Heart left ventricle (tissue), 16 donors: ENCODE measurements around the gene GNG7. TPM values are rescaled to one million over a fixed set of nuclear protein-coding genes. Genes with fewer than 3 reads are reported as not detected.

Source experiments
- ATAC-seq, 4 donors: fragments of 200-7000 bp; cut with Tn5 transposase; one replicate each; pipeline ENCODE4 v1.9.1; 2020 to 2022; ENCODE audit warnings: moderate library complexity in 4 of 4, mild to moderate bottlenecking in 3 of 4, moderate number of reproducible peaks in 1 of 4
- DNase-seq, 5 donors: peaks; one replicate each; pipeline ENCODE4 v3.0.0-alpha.2; 2020
- H3K27ac ChIP-seq, 12 donors: fragments of 200-600 bp; sonication (generic) in 4 of 12; one replicate each; pipeline versions ENCODE4 v1.5.0 to v1.8.0; 2016 to 2022; ENCODE audit warnings: mild to moderate bottlenecking in 2 of 12
- H3K27me3 ChIP-seq, 9 donors: fragments of 200-600 bp; sonication (generic) in 2 of 9; one replicate each; pipeline versions ENCODE4 v1.5.1 to v1.8.0; 2016 to 2022; ENCODE audit warnings: mild to moderate bottlenecking in 3 of 9
- H3K36me3 ChIP-seq, 9 donors: fragments of 200-600 bp; sonication (generic) in 2 of 9; one replicate each; pipeline versions ENCODE4 v1.5.0 to v1.8.0; 2018 to 2022; ENCODE audit warnings: mild to moderate bottlenecking in 2 of 9
- H3K4me1 ChIP-seq, 12 donors: fragments of 200-600 bp; sonication (generic) in 4 of 12; one replicate each; pipeline versions ENCODE4 v1.5.0 to v1.8.0; 2016 to 2022; ENCODE audit warnings: mild to moderate bottlenecking in 3 of 12
- H3K4me3 ChIP-seq, 12 donors: fragments of 200-600 bp; sonication (generic) in 4 of 12; one replicate each; pipeline versions ENCODE4 v1.5.0 to v1.8.0; 2017 to 2022; ENCODE audit warnings: mild to moderate bottlenecking in 9 of 12, moderate library complexity in 4 of 12
- H3K9me3 ChIP-seq, 12 donors: fragments of 200-600 bp; sonication (generic) in 4 of 12; one replicate each; pipeline versions ENCODE4 v1.5.0 to v1.8.0; 2016 to 2022; ENCODE audit warnings: mild to moderate bottlenecking in 1 of 12
- POLR2A ChIP-seq, 2 donors: fragments of 450-650 bp; IDR thresholded peaks; one replicate each; pipeline ENCODE4 v1.6.1; 2017; ENCODE audit warnings: antibody characterized with exemption in 2 of 2, mild to moderate bottlenecking in 2 of 2, moderate library complexity in 2 of 2
- WGBS, 4 donors: extraction: QIAGEN DNeasy Blood & Tissue Kit in 2 of 4; methylation state at CpG; one replicate each; pipeline versions ENCODE4 v1.1.5 to v1.1.7; 2013 to 2018; 5-methylcytosine and 5-hydroxymethylcytosine counted together
- intact Hi-C, 10 donors: fragments of 100-400 bp; cut with DNase I; formaldehyde crosslinking; loops; one replicate each; pipeline versions ENCODE4 v1.11.1 to v1.14.2; 2022
- polyA plus RNA-seq, 2 donors: library from polyadenylated mRNA; stranded (reverse); fragments of 200-250 nt; gene quantifications; one replicate each; pipeline ENCODE4 v1.2.3, GENCODE V29; 2013
- total RNA-seq, 9 donors: library from RNA; depleted of rRNA in 2 of 9; stranded (reverse); fragments of >200 nt in 2 of 9; fragmentation: NEBNext Ultra II Directional in 3 of 9; extraction: Animal tissue kit (Norgen Biotek cat#: 25700) in 3 of 9; gene quantifications; one replicate each; pipeline versions ENCODE4 v1.1.0 to v1.2.4, GENCODE V29; 2016 to 2023
- TF ChIP-seq, protein P1 (sequence below), 12 donors: fragments of 200-600 bp; sonication (generic) in 4 of 12; IDR thresholded peaks; one replicate each; pipeline versions ENCODE4 v1.5.0 to v1.8.0; 2018 to 2022; ENCODE audit warnings: antibody characterized with exemption in 12 of 12, mild to moderate bottlenecking in 5 of 12
- donor health status: ischemic (EF 13 %, LVEDD 7.1; RV severe dilation, severe dysfunction).
- donor health status: healthy with polysubstance abuse.
- donor health status: DM: no; HTN: yes; CAD: no.
- donor health status: DM: no; HTN: no; CAD: no.
- donor health status: ischemic (EF 25% LVEDD 6.9; RV normal size, moderate dysfunction).
- donor health status: ischemic (EF 25% LVEDD 5.7; RV mildly dilated, moderate dysfunction).
- donor health status: healthy.
- donor health status: DM: yes; HTN: yes; CAD: no.
- donor health status: ischemic (EF 35%, LVEDD 5.7; RV mildly dilated, moderate dysfunction).
- donor health status: nonischemic (EF 11% LVEDD 7.7; RV severe dilation, severe dysfunction).
- donor health status: DM: yes; HTN: yes; CAD: no.
- donor health status: PGD.
- donor health status: ischemic (EF 29% LVEDD 5.4; RV normal size, mild dysfunction).
- donor health status: nonischemic (EF 23%, LVEDD 6.1; RV moderate dilation, normal function).

GNG7 gene
- total and polyA plus RNA-seq, 11 donors: 11.7 to 46.4 (median 24.0) TPM

DNA sequence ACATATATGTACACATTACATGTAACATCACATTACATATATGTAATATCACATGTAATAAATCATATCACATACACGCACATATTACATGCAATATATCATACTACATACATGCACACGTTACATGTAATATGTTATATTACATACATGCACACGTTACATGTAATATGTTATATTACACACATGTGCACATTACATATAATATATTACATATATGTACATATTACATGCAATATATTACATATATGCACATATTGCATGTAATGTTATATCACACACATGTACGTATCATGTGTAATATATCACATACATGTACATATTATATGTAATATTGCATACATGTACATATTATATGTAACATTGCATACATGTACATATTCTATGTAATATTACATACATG, 149.0 kb downstream of the GNG7 start:
- TF ChIP-seq, protein P1, sequence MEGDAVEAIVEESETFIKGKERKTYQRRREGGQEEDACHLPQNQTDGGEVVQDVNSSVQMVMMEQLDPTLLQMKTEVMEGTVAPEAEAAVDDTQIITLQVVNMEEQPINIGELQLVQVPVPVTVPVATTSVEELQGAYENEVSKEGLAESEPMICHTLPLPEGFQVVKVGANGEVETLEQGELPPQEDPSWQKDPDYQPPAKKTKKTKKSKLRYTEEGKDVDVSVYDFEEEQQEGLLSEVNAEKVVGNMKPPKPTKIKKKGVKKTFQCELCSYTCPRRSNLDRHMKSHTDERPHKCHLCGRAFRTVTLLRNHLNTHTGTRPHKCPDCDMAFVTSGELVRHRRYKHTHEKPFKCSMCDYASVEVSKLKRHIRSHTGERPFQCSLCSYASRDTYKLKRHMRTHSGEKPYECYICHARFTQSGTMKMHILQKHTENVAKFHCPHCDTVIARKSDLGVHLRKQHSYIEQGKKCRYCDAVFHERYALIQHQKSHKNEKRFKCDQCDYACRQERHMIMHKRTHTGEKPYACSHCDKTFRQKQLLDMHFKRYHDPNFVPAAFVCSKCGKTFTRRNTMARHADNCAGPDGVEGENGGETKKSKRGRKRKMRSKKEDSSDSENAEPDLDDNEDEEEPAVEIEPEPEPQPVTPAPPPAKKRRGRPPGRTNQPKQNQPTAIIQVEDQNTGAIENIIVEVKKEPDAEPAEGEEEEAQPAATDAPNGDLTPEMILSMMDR (IDR thresholded peaks at IDR 0.05): no peak
- TF ChIP-seq POLR2A (IDR thresholded peaks at IDR 0.05): no peak
- intact Hi-C loops: no loop called here
- Histone ChIP-seq H3K4me3 (no peak overlapping the region), H3K36me3 (no peaks in the 10 kb centered on the region), H3K9me3 (no peaks in the 10 kb centered on the region), H3K4me1 (peaks cover 0 to 48% (median 15%) of the 10 kb centered on the region in 12 donors), H3K27me3 (no peaks in the 10 kb centered on the region), H3K27ac (peak overlapping the region in 1 of 12 donors; percentile 85)
- DNase-seq: no peak
- ATAC-seq: no peak
- WGBS, 4 donors: 63 to 89% (median 80%) methylated on average over 4 of the region's 4 CpGs

DNA sequence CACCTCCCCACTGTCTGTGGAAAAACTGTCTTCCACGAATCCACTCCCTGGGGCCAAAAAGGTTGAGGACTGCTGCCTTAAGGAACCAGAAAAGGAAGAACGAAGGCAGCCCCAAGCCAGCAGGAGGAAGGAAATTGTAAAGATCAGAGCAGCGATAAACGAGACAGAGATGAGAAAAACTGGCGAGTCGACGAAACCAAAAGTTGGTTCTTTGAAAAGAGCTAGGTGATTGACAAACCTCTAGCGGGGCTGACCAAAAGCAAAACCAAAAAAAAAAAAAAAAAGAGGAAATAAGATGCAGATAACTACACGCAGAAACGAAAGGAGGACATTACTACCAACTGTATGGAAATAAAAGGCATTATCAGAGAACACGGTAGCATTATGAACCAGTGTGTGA, 149.6 kb downstream of the GNG7 start:
- Histone ChIP-seq H3K27me3 (no peaks in the 10 kb centered on the region), H3K27ac (peak overlapping the region in 6 of 12 donors; percentile 22 to 85 (median 36)), H3K4me3 (peak overlapping the region in 8 of 12 donors; percentile 0 to 39 (median 20)), H3K36me3 (no peaks in the 10 kb centered on the region), H3K9me3 (no peaks in the 10 kb centered on the region), H3K4me1 (peaks cover 0 to 48% (median 15%) of the 10 kb centered on the region in 12 donors)
- DNase-seq (peak in 1 of 5 donors; percentile 33), ATAC-seq (peak in 1 of 4 donors; percentile 44)
- intact Hi-C loops: no loop called here
- WGBS, 4 donors: 25 to 45% (median 36%) methylated on average over 11 of the region's 11 CpGs
- no peak for TF ChIP-seq POLR2A (IDR thresholded peaks at IDR 0.05)
- TF ChIP-seq, protein P1 (IDR thresholded peaks at IDR 0.05): no peak

DNA sequence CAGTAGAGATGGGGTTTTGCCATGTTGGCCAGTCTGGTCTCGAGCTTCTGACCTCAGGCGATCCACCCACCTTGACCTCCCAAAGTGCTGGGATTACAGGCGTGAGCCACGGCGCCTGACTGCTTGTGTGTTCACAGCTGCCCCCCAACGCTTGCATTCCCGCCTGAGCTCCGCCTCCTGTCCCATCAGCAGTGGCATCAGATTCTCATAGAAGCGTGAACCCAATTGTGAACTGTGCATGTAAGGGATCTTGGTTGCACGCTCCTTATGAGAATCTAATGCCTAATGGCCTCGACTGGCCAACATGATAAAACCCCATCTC, 150.7 kb downstream of the GNG7 start:
- TF ChIP-seq, protein P1 (IDR thresholded peaks at IDR 0.05): no peak
- TF ChIP-seq POLR2A (IDR thresholded peaks at IDR 0.05): no peak
- intact Hi-C loops: no loop called here
- H3K27me3 ChIP-seq: no peaks in the 10 kb centered on the region
- no peaks in the 10 kb centered on the region for H3K36me3 ChIP-seq
- DNase-seq (no peak), ATAC-seq (no peak)
- H3K4me3 ChIP-seq: no peak overlapping the region
- H3K27ac ChIP-seq: peak overlapping the region in 1 of 12 donors; percentile 85
- no peaks in the 10 kb centered on the region for H3K9me3 ChIP-seq
- H3K4me1 ChIP-seq: peaks cover 3 to 54% (median 18%) of the 10 kb centered on the region in 12 donors
- whole genome bisulfite sequencing, 4 donors: 92 to 97% (median 95%) methylated on average over 11 of the region's 11 CpGs

DNA sequence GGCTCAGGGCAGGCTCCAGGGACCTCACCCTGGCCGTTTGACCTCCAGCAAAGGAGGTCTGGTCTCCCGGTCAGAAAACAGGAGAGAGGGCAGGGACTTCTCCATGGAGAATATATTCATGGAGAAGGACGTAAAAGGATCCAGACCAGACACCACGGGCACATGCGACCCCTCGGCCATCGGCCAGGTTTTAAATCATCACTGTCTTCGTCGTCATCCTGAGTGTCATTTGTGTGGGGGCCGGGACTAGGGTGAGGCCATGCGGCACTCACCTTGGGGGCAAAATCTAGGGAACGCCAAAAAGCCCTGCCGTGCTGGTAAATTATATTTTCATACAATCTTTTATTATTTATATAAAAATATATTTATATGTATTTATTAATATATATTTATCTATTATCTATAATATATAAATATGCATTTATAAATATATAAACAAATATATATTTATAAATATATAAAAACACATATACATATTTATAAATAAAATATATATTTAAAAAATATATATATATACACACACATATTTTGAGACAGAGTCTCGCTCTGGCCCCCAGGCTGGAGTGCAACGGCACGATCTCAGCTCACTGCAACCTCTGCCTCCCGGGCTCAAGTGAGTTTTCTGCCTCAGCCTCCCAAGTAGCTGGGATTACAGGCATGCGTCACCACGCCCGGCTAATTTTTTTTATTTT, 151.2 kb downstream of the GNG7 start:
- no peaks in the 10 kb centered on the region for H3K9me3 ChIP-seq
- intact Hi-C loops: no loop called here
- no peaks in the 10 kb centered on the region for H3K36me3 ChIP-seq
- TF ChIP-seq POLR2A (IDR thresholded peaks at IDR 0.05): no peak
- TF ChIP-seq, protein P1 (IDR thresholded peaks at IDR 0.05): no peak
- H3K4me3 ChIP-seq: no peak overlapping the region
- 83 to 86% (median 85%) methylated on average over 20 of the region's 20 CpGs for WGBS, 4 donors
- DNase-seq: no peak
- H3K27me3 ChIP-seq: no peaks in the 10 kb centered on the region
- no peak for ATAC-seq
- peaks cover 4 to 59% (median 23%) of the 10 kb centered on the region in 12 donors for H3K4me1 ChIP-seq
- peak overlapping the region in 3 of 12 donors; percentile 44 to 79 (median 68) for H3K27ac ChIP-seq
